ENCODE results near the gene GATM.

- TF ChIP-seq CTCF (optimal IDR thresholded peaks at IDR 0.05 in 1 of 3, IDR thresholded peaks at IDR 0.05 in 1 of 3, conservative IDR thresholded peaks at IDR 0.05 in 1 of 3; ENCODE audit: extremely low read depth in 1 of 3, insufficient read depth in 2 of 3, low read length in 3 of 3): no peak
- no peak for TF ChIP-seq EZH2 (IDR thresholded peaks at IDR 0.05; ENCODE audit: low read length)
These were observed 8.6 kb upstream of the GATM start for GRCh38 chr15:45386974-45387373.
